ENCODE results near the gene KCNAB1.

Gene KCNAB1

DNA sequence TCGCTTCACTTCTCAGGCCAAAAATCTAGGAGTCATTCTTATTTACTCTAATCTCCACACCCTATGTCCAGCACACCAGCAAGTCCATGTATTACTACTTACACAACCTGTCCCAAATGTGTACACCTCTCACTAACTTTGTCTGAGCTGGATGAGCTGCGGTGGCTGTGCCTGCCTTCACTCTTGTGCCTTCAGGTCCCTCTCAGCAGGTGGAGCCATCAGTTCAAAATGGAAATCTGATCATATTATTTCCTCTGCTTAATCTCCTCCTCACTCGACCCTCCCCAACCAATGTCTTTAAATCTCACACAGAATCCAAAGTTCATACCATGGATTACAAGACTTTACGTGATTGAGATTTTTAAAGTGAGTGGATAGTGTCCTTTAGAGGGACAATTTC is 351.8 kb downstream of the KCNAB1 start:
- peak; percentile 50 for DNase-seq

DNA sequence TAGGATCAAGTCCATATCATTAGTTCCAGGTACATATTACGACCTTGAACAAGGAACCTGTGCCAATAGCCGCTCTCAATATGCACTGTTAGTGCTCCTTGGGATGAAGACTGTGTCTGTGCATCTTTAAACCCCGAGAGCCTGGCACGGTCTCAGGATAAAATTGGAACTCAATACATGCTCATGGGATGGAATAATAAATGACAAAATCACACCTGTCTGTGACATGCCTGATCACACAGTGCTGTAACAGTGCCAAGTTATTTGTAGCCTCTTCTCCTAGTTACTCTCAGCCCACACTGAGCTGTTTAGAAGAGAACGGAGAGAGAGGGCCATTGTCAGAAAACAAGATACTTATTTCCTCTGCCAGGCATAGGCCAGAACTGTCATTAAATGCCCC is 352.3 kb downstream of the KCNAB1 start:
- DNase-seq, result peak; percentile 94

DNA sequence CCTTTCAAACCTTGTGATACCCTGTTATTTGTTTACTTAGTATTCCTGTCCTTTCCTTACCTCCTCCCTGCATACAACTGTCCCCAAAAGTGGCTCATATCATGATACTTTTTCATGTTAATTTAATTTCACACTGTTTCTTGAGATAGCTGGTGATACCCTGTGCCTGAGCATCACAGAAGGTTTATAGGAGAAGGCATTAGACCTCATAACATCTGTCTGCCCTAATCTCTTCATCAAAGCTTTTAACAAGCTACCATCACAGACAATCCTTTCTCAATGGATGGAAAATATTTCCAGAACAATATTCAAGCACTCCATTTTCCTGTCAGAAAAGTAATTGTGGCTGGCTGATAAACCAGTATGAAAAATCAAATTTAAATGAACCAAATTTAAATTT is 353.0 kb downstream of the KCNAB1 start:
- DNase-seq, result peak; percentile 67

GRCh38 chr3:156474560-156475389 is 354.4 kb downstream of the KCNAB1 start:
- peak; percentile 64 for DNase-seq

- no peak for DNase-seq
These were observed 356.9 kb downstream of the KCNAB1 start for GRCh38 chr3:156477323-156477722.

GRCh38 chr3:156478891-156479290 is 358.5 kb downstream of the KCNAB1 start:
- peak; percentile 99 for DNase-seq

DNA sequence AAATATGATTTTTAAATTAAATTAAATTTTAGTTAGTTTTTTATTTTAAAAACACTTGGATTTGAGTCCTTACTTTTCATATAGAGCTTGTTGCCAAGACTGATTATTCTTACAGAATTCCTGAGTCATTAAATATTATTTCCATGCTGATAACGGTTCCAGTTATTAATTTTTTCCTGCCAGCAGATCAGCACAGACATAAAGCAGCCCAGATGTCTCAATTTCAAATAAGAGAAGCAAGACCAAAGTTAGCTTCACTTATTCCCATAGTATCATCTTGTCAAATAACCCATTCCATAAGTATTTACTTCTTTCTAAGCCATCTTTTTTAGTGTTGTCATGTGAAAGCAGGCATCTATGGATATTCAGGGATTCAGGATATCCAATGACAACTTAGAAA is 359.2 kb downstream of the KCNAB1 start:
- DNase-seq, result peak; percentile 60

- DNase-seq, result peak; percentile 17
These were observed 360.6 kb downstream of the KCNAB1 start for GRCh38 chr3:156480949-156481348.

- DNase-seq, result no peak
These were observed 362.6 kb downstream of the KCNAB1 start for GRCh38 chr3:156483002-156483401.

- DNase-seq, result peak; percentile 48
These were observed 363.0 kb downstream of the KCNAB1 start for GRCh38 chr3:156483426-156483825.

DNA sequence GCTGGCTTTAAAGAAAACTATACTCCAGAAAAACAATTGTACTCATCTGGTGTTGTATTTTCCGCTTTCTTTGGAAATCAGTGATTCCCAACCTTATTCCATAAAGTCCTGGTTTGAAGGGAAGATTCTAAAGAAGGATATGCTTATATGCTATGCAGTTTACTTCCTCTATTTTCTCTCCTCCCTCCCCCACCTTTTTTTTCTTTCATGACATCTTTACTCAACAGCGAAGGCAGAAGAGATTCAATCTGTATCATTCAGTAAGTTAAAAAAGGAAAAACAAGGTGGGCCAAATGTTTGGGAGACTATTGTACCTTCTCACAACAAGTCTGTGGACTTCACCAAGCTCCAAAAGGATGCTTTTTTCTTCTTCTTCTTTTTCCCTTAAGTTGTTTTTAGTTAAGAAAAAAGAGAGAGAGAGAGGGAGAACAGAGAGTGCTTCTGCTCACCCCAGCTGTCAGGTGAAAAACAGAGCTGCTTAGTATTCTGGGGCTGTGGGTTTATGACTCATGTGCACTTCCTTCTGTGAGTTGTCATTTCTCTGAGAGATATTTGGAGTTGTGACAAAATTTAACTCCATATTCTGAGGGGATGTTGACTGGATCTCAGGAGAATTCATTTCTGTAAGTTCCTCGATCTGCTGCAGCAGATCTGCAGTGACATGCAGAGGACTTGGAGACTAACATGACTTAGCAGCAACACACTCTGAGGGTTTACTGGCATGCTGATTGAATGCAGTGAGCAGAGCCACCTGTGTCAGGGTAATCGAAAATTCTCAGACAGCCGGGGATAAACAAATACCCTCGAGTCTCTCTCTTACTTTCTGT is 363.8 kb downstream of the KCNAB1 start:
- peak; percentile 82 for DNase-seq

- no peak for DNase-seq
These were observed 368.4 kb downstream of the KCNAB1 start for GRCh38 chr3:156488767-156489166.

GRCh38 chr3:156489462-156489911 is 369.1 kb downstream of the KCNAB1 start:
- no peak for DNase-seq

GRCh38 chr3:156491192-156491591 is 370.8 kb downstream of the KCNAB1 start:
- DNase-seq, result no peak

DNA sequence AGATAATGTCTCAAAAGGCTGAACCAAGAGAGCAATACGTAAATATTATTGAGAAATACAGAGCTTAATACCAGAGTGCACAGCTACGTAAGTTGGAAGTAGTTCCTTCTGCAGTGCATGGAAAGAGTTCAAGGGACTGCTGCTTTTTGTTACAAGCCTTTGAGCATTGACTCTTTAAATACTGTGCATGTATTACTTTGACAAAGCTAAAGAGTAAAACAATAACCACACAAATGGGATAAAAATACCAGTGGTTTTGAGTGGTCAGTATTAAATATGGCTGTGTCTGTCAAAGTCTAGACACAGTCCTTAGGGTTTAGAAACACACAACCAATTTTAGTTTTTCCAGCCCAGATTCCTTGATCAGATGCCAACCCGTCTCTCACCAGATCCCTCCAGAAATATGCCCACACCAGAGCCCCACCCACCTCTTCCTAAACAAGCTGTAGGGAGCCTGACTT is 372.5 kb downstream of the KCNAB1 start:
- DNase-seq, result no peak

DNA sequence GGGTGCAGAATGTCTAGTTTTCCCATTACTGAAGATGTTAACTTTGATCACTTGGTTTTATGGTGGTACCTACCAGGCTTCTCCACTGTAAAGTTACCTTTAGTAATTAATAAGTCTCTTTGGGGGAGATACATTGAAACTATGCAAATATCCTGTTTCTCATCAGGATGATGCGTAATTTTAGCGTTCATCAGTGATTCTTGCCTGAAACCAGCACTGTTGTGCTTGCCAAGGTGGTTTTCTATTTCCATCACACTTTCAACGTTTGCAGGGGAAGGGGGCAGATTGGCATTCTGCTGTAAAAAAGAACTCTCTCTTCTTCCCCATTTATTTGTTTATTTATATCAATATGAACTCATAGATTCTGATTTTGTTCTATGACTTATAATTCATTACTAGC is 373.5 kb downstream of the KCNAB1 start:
- DNase-seq, result no peak

GRCh38 chr3:156495816-156496215 is 375.4 kb downstream of the KCNAB1 start:
- DNase-seq, result no peak

GRCh38 chr3:156497326-156497725 is 376.9 kb downstream of the KCNAB1 start:
- no peak for DNase-seq

- no peak for DNase-seq
These were observed 377.9 kb downstream of the KCNAB1 start for GRCh38 chr3:156498307-156498706.

DNA sequence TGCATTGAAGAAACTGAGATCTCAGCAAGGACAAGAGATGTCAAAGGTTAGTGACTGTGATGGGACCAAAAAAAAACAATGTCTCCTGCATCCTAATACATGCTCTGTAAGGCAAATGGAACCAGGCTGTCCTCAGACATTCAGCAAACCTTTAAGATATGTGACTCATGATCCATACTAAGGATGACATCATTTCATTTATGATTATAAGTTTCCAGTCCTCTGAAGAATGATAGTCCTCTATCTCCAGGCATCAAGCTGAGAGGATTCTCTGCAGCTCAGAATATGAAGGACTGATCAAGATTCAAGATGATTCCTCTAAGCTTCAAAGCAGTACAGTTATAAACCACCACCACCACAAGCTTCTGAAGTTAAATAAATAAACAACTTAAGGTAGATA is 386.9 kb downstream of the KCNAB1 start:
- DNase-seq, result no peak

DNA sequence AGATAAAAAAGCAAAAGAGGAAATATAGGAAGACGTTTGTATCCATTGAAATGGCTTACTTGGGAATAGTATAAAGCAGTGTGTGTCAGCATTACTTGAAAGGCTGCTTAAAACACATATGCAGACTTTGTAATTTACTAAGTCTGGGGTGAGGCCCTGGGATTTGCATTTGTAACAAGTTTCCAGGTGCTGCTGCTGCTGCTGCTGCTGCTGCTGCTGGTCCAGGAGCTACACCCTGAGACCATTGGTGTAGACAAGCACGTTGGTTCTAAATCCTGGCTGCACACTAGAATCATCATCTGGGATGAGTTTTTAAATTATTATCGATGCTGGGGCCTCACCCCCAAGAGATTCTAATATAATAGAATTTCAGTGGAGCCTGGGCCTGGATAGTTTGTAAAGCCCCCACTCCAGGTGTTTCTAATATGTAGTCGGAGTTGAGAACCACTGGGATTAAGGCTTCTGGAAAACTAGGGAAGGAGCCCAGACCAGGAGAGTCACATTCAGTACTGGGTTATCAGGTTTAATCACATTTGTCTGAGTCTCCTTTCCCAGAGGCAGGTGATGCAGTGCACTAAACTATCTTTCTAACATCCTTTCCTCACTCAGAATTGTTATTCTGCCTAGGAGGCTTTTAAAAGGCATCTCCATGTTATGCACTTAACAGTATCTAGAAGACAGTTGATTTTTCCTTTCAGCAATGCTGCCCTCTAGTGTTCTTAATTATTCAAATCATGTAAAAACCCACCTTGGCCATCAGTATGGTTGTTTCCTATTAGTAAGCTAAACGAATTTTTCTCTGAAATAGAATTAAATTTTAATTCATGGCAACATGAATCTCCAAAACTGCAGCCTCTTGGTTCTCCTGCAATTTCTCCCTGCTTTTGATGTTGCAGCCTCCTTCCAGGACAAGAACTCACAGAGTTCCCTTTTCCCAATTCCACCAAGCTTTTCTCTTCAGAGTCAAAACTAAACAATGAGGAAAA is 389.1 kb downstream of the KCNAB1 start:
- DNase-seq, result peak; percentile 92

DNA sequence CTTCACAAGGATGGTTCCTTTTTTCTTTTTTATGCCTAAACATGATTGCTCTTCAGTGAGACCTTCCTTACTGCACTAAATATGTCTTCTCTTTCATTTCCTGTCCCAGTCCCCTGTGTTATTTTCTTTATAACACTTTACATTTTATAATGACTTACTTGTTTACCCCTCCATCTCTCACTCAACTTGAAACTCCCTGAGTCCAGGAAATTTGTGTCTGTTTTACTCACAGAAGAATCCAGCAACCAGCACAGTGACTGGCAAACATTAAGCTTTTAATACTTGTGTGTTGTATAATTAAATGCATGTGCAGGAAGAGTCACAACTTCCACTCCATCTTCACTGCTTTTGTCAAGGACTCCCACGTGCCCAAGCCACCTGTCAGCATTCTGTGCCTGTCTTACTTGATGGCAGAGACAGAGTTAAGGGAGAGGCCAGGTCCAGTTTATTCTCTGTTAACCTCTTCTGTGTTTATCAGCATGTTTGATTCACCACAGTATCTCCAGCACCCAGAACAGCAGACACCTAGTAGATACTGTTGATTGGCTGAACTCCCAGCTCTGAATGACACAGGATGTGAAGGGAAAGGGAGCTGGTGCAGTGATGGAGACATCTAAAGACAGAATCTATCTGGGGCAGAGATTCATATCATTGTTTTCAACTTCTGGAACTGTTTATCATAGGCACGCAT is 391.8 kb downstream of the KCNAB1 start:
- DNase-seq, result no peak
